ENCODE measurements around the gene THAP11.
A peak's percentile ranks its signal among the peaks of the same experiment; 100 is the strongest.

Gene THAP11

GRCh38 chr16:67841816-67842508 lies at the start of gene THAP11:
TSS of gene THAP11 (plus strand) at chr16:67842320. CDS start at chr16:67842555, 235 bp downstream.
- peak; percentile 83 to 91 (median 88) for DNase-seq

DNA sequence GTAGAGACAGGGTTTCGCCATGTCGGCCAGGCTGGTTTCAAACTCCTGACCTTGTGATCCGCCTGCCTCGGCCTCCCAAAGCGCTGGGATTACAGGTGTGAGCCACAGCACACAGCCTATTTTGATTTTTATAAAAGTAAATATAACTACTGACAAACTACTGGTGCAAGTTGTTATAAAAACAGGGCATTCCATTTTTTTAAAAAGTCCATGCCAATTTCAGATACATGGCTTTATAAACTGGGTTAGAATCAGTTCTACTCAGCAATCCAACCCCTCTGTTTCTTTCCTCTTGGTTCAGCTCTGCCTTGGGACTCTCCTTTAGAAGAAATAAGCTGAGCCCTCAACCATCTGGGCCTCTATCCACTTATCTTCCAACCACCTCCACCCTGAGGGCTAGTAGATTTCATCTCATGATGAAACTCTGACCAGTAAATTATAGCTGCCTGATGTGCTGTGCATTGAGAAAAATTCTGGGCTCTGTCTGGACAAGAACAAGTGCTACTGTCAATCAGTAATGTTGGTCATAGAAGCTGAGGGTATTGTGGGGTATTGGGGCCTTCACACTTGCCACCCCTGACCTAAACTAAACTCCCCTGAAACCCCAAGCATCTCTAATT lies 45.9 kb upstream of the THAP11 start:
- no peak for DNase-seq

GRCh38 chr16:67800338-67800926 lies 41.7 kb upstream of the THAP11 start:
- no peak for DNase-seq

- no peak for DNase-seq
These were observed 40.9 kb upstream of the THAP11 start for GRCh38 chr16:67801241-67801640.

DNA sequence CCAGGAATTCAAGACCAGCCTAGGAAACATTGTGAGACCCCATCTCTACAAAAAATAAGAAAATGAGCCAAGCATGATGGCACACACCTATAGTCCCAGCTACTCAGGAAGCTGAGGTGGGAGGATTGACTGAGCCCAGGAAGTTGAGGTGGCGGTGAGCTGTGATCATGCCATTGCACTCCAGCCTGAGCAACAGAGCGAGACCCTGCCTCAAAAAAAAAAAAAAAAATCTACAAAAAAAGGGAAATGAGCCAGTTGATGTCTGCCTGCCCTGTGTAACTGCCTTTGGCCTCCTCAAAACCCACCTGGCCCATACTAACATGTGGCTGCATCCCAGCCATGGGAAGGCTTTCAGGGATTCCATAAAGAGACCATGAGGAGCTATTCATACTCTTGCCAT lies 40.2 kb upstream of the THAP11 start:
- DNase-seq = peak in 1 of 4 experiments; percentile 1

GRCh38 chr16:67803894-67804293 lies 38.2 kb upstream of the THAP11 start:
- DNase-seq = no peak

DNA sequence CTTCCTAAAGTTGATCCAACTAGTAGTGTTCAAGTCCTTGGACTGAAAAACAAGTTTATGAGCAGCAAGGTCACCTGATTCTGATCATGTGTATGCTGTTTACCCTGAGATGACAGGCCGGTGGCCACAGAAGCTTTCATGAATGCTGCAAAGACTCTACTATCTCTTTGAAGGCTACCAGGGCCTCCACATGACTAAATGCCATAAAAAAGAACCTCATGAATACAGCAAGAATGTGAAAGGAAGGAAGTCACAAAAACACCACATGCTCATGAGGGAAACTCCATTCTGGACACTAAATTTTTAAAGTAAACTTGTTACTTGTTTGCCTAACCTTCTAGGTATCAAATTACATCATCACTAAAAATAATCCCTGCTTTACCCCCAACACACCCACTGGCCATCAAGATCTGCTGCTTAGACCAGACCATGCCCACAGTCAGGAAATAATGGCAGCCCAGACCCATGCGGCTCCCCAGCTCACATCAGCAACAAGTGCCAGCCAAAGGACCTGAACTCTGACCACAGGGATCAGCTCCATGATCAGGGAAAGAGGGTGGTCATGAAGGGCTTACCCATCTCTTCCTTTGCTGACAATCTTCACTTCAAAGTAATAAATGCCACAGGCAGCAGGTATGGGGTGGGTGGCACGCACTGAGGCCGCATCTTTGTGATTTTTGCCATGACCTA lies 37.1 kb upstream of the THAP11 start:
- no peak for DNase-seq

DNA sequence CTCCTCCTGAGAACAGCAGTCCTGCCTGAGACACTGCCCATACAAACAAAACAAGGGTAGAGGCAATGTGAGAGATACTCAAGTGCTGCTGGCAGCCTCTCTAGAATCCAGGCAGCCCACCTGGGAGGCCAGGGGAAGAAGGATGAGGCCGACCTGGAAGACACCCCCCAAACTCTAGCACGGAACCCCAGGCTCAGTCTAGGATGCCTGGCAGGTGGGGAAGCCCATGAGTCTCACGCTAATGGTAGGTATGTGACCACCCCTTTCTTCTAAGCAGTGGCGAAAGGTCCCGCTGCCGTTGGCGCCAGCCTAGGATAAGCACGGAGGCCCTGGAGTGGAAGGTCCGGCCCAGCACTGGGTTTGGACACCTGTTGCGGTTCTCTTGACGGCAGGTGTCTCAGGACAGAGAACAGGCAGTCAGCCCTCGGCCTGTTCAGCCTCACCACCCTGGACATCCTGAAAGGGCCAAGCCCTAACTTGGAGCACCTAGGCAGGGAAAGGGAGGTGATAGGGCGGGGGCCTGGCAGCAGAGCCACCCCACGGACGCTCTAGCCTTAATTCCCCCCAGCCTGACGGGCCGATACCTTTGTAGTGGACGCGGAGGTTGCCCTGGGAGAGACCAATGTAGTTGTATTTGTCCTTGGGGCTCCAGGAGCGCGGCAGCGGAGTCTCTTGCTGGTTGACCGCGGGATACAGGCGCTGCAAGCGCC lies 36.2 kb upstream of the THAP11 start:
- DNase-seq = no peak

DNA sequence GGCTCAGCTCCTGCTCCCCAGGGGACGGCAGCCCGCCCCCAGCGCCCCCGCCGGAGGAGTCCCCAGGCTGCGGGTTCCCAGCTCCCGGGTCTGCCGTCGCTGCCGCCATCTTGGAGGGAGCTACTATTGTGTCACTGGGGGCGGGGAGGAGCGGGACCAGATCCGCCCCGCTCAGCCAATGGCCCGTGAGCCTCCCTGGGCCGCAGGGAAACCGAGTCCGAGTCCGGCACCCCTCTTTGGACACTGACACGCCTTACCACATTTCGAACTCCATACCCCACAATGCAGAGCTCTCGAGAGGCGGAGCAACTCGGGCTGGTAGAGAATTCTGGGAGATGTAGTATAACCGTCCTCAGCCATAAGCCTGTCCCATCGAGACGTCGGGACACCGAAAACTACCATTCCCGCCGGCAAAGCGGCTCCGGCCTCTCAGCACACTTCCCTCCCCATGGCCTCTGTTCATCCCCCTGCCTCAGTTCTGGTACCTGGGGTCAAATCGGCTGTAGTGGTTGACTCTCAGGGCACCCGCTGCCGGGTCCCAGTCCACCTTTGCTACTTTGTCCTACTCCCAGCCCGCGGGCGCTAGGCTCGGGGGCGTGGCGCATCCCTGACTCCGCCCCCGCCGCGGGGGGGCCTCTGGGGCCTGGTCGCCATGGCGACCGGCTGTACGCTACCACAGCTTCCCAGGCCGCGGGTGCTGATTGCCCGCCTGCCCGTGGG lies 35.5 kb upstream of the THAP11 start, which contains the start of the genes RANBP10 and TSNAXIP1:
Gene RANBP10, minus strand, starts transcription at position 133 of the 720 bp plus-strand sequence. Its CDS starts 24 bp downstream, at position 109.
Gene TSNAXIP1, plus strand, starts transcription at position 462 of the 720 bp plus-strand sequence. CDS start 261 bp downstream, outside the sequence.
- DNase-seq = peak; percentile 85 to 92 (median 88)

DNA sequence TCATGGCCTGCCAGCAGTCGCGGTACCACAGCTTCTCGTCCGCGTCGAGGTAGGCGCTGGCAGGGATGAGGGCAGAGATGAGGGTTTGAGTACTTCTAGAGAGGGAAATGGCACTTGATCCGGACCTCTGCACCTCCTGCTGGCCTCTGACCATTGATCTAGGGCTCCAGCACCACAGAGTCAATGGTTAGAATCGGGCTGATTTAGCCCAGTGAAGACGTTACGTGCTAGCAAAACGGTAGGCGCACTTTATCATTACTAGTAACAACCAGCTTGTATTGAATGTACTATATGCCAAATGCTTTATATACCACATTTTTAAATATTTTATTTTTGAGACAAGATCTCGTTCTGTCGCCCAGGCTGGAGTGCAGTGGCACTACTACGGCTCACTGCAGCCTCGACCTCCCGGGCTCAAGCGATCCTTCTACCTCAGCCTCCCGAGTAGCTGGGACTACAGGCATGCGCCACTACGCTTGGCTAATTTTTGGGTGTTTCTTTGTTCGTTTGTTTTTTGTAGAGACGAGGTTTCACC lies 34.9 kb upstream of the THAP11 start:
- DNase-seq = no peak

DNA sequence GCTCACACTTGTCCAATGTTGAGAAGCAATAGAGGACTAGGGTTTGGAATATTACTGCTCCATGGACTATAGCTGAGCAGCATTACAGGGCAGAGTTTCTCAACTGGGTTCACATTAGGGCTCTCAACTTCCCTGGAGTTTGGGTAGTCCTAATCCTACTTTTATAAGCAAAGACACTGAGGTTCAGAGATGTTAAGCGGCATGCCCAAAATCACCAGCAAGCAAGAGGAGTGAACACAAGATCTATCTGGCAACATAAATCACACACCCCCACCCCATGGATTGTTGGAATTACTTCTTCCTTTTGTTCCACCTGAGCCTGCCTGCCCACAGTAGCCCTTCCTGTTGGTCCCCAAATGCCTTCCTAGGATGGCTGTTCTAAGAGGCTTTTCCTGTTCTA lies 30.2 kb upstream of the THAP11 start:
- no peak for DNase-seq

DNA sequence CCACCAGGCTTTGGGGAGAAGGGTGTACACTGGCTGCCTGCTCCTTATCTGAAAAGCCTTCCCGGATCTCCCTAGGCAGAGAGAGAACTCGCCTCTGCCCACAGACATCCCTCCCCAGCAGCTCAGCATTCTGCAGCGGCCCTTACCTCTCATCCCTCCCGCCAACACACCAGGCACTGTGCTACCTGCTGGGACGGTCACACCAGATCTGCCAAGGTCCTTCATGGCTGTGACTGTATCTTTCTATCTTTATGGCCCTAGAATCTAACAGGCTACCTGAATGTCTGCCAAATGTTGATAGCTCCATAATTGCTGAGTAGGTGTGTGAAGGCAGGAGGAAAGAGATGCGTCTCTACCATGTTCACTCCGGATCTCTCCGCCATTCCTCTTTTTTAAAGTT lies 27.6 kb upstream of the THAP11 start:
- no peak for DNase-seq

DNA sequence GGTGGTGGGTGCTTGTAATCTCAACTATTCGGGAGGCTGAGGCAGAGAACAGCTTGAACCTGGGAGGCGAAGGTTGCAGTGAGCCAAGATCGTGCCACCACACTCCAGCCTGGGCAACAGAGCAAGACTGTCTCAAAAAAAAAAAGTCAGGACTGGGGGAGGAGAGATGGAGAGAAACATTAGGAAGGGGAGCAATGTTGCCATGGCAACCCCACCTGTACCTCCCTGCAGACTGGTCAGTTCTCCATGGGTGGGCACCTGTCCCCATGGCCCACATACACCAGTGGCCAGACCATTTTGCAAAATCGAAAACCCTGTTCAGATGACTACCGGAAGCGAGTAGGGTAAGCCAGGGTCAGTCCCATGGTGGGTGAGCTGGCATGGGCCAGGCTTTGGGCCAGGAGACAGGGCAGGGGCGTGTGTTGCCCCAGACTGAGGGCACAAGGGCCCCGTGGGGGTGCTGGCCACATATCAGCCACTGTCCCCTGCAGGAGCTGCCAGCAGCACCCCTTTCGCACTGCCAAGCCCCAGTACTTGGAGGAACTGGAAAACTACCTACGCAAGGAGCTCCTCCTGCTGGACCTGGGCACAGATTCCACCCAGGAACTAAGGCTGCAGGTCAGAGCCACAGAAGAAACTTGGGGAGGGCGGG lies 21.4 kb upstream of the THAP11 start:
- no peak for DNase-seq

DNA sequence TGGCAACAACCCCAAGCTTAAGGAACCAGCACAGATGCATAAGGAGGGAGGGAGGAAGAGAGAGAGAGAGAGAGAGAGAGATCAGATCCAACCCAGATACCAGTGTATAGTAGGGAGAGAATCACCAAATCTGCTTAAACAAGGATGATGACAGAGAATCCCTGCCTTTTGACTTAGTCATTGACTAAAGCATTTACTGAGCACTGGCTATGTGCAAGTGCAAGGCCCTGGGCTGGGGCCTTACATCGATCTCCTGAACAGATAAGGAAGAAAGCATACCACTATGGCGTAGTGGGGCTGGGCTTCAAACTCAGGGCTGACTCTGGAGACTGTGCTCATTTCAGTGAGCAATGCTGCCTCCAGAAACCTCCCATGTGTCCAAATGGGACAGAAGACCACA lies 19.6 kb upstream of the THAP11 start:
- no peak for DNase-seq

- no peak for DNase-seq
These were observed 17.0 kb upstream of the THAP11 start for GRCh38 chr16:67825119-67825518.

- no peak for DNase-seq
These were observed 16.2 kb upstream of the THAP11 start for GRCh38 chr16:67825906-67826305.

DNA sequence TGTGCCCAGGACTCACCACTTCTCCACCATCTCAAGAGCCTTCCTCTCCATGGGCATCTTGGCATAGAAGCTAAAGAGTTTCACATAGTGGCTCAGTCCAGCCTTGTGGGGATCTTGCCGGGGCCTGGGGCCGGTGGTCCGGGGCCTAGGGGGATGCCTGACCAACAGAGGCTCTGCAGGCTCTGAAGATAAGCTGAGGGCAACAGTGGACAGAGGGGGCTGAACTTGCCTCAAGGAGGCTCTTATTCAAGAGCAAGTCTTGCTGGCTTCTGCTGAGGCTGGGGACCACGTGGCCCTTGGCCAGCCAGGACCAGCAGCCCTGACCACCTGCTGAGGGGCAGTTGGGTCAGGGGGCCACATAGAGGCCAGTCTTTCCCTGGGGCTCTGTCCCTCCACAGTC lies 13.5 kb upstream of the THAP11 start:
- no peak for DNase-seq

GRCh38 chr16:67833030-67833414 lies 9.1 kb upstream of the THAP11 start:
- DNase-seq = no peak

DNA sequence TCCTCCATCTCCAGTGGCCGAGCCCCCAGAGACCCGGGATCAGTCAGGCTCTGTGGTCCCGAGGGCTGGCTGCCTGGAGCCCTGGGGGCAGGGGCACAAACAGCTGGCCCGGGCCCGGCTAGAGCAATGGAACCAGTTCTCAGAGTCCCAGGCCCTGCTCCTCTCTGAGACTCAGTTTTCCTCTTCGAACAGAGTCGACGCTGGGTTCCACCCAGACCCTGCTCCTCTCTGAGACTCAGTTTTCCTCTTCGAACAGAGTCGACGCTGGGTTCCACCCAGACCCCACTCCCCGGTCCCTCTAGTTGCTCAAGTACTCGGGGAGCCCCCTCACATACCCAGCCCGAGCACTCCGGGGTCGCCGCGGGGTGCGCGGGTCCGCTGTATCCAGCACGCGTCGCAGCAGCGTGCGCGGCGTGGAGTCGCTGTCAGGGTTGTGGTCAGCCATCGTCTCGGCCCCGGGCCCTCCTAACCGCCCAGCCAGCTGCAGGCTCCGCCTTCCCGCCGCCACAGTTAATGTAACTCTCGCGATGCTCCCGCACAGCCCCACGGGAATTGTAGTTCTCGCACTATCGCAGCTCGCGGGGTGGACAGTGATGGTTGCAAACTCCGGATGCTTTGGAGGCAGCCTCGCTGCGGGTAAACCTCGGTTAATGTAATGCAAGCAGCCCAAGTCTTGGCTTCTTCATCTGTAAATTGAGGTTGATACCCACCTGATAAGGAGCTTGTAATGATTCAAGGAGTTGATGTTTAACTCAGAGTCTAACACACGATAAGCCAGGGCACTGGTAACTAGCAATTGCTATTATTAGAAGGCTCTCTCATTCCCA lies 8.5 kb upstream of the THAP11 start:
- DNase-seq = peak; percentile 72 to 89 (median 80)

GRCh38 chr16:67834242-67834614 lies 7.9 kb upstream of the THAP11 start:
- no peak for DNase-seq
